Activated CD4-positive, alpha-beta T cell treated with anti-CD3 and anti-CD28 coated beads, Interleukin-2, amount 50 U/mL, for 4 hours (primary cell): ENCODE measurements around the gene CCM2.

Experiments
- DNase-seq, 2 experiments: peaks; one replicate each; pipeline ENCODE4 v3.0.0-alpha.2; 2020

The CCM2 gene

DNA sequence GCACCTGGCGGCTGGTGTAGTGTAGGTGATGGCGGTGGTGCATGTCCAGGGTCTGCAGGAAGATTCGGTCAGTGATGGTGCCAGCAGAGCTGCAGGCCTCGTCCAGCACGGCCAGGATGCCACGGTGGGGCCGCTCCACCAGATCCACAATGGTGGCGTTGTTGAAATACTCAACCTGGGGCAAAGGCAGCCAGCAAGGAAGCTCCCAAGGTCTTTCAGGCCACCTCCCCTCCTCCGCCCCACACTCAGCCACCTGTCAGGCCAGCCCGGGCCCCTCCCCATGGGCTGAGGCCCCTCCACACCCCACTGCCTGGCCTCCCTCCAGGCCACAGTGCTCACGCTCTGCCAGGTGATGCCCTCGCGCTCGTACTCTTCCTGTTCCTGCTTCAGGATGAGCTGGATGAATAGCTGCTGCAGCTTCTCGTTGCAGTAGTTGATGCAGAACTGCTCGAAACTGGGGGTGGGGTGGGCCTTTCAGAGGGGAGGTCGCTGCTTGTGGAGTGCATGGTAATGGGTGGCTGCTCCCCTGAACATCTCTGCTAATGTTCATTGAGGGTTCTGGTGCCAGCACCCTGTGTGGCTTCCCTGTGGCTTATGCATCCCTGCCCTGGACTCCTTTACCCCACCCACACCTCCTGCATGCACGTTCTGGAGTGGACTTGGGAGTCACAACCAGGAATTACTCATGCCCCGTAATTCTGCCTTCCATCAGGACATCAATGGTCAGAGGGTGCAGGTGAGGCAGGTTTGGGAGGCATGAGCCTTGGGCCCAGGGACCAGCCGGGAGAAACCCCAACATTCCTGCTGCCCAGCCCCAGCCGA is 30.1 kb upstream of the CCM2 start:
- DNase-seq, result no peak

DNA sequence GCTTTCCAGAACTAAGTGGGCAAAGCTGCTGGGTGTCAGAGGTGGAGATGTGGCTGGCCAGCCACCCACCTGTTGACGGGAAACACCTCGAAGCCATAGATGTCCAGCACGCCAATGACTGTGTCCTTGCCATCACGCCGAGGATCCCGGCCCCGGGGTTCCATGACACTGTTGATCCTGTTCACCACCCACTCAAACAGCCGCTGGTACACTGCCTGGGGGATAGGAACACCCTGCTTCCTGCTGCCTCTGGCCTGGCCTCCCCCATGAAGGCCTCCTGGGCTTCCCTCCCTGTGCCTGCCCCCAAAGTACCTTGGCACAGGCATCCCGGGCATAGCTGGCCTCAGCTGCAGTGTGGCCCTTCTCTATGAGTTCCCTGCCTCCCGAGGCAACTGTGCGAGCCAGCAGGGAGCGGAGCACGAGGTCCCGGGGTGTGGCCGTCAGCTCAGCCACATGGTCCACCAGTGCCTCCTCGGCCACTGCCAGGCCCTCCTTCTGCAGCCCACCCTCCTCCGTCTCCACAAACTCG is 29.4 kb upstream of the CCM2 start:
- DNase-seq, result no peak

DNA sequence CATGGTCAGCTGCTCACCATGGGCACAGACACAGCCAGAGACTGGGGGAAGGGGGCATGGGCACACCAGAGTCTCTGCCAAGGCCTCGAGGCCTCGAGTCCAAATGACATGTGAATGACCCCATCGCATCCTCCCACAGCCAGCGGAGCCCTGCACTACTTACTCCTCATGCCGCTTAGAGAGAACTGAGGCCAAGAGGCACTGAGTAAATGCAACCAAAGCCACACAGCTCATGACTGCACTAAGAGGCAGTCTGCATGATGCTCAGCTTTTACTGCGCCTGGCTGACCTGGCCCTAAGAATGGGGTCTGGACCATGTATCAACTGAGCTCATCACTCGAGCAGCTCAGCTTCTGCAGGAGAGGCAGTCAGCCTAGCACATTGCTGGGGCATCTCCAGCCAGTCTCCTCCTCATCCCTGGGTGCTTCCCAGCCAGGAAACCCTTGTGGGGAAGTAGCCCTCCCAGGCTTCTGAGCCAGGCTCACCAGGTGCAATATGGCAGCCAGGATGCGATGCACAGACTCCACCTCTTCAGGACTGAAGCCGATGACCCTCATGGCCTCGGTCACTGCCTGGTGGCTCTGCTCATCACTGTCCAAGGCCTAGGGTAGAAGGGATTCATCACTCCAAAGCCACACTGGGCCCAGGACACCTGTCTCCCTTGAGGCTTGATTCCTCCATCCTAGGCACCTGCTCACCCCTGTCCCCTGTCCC is 28.7 kb upstream of the CCM2 start:
- DNase-seq, result no peak

DNA sequence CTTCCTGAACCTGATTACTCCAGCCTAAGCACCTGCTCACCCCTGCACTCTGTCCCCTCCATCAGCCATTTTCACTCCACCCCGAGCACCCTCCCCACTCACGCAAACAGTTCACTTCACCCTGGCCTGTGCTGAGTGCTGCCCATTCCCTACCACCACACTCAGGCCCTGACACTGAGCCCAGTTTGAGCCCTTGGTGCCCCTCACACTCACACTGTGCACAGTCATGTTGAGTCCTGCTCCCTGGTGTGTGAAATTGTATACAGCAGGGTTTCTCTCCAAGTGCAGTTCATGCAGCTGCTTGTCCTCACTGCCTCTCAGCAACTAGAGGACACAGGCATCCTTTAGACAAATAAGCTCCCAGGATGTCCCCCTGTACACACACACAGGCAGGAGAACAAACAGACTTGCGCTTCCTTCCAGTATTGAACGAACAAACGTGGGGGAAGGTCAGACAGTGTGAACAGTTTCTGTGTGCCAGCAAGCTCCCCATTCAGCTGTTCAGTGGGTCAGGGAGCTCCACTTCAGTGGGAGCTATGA is 28.0 kb upstream of the CCM2 start:
- no peak for DNase-seq

DNA sequence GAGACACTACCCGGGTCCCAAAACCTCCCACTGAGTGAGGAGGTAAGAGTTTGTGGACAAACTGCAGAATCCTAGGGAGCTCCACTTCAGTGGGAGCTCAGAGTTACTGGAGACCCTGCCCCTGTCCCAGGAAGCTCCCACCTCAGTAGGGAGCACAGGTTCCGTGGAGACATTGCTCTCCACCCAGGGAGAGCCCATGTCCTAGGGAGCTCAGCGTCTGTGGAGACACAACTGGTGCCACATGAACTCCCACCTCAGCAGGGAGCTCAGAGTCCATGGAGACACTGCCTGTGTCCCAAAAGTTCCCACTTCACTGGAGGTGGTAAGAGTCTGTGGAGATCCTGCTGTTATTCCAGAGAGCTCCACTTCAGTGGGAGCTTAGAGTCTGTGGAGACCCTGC is 27.4 kb upstream of the CCM2 start:
- DNase-seq, result no peak

DNA sequence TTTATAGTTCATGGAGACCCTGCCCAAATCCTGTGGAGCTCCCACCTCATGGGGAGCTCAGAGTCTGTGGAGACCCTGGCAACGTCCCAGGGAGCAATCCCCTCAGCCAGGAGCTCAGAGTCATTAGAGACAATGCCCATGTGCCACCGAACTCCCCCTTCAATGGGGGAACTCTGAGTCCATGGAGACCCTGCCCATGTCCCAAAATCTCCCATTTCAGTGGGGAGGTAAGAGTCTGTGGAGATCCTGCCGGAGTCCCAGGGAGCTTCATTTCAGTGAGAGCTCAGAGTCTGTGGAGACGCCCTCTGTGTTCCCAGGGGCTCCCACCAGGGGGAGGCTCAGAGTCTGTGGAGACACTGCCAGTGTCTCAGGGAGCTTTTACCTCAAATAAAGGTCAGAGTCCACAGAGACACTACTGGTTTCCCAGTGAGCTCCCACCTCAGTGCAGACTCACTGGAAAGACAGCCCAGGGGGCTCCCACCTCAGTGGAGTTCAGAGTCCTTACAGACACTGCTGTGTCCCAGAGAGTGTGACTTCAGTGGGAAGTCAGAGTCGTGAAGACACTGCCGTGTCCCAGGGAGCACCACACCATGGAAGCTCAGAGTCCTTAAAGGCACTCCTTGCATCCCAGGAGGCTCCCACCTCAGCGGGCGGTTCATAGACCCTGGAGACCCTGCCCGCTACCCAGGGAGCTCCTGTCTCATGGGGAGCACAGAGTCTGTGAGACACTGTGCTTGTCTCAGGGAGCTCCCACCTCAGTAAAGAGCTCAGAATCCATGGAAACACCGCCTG is 26.2 kb upstream of the CCM2 start:
- DNase-seq, result peak; percentile 60

DNA sequence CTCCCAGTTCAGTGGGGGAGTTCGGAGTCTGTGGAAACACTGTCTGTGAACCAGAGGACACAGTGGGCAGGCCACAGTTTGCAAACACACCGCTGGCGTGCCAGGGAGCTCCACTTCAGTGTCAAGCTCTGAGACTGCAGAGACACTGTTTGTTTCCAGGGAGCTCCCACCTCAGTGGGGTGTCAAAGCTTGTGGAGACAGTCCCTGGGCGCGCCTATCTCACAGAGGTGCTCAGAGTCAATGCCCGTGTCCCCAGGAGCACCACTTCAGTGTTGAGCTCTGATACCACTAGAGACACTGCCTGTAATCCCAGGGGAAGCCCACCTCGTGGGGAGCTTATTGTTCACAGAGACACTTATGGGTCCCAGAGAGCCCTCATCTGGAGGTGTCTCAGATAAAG is 25.5 kb upstream of the CCM2 start:
- DNase-seq, result no peak

DNA sequence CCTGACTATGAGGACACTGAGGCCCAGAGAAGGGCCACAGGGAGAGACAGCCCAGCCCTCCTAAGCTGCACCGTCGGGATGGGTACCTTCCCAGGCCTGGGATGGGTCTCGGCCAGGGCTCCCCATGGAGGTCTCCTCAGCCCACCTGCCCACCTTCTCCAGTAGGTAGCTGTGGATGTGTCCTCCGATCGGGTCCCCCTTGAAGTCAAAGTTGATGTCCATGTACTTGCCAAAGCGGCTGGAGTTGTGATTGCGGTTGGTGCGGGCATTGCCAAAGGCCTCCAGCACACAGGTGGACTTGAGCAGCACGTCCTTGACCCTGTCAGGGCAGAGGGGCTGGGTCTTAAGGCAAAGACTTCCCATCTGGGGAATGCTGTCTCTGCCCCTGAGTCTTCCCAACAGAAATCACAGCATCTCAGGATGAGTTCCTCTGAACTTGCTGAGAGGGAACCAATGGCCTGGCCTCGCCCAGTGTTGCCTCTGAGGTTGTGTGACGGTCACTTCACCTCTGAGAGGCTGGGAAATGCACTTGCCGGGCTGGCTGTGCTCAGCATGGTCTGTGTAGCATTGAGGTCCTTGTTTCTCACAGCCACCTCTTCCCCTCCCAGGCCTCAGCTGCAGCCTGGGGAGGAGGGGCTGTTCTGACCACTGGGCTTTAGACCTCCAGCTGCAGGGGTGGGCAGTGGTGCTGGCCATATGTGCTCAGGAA is 24.5 kb upstream of the CCM2 start:
- DNase-seq, result no peak

DNA sequence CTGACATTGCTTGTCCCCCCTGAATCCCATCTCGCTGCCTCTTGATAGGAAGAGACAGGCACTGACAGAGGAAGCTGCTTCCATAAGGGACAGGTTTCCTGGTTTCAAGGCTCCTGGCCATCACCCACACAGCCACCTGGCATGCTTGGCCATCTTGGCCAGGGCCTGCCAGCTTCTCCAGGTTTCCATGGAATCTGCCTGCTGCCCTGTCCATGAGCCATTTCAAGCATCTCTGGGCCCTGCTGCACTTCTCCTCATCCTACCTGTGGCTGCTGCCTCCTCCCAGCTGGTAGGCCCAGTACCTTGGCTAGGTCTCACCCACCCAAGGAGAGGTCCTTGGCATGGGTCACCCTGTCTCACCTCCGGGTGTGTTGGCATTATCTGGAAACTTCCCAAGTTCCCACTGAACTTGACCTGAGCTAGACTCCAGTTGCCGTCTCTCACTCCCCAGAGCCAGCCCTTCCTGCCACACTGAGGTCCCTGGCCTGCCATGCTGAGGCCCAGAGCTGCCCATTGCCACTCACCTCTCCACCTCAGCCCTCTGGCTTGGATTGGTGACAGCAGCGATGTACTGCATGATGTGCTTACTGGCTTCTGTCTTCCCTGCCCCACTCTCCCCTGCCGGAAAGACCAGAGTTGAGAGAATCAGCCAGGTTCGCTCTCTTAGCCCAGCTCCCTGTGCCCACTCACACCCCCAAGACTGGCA is 23.8 kb upstream of the CCM2 start:
- DNase-seq, result no peak

DNA sequence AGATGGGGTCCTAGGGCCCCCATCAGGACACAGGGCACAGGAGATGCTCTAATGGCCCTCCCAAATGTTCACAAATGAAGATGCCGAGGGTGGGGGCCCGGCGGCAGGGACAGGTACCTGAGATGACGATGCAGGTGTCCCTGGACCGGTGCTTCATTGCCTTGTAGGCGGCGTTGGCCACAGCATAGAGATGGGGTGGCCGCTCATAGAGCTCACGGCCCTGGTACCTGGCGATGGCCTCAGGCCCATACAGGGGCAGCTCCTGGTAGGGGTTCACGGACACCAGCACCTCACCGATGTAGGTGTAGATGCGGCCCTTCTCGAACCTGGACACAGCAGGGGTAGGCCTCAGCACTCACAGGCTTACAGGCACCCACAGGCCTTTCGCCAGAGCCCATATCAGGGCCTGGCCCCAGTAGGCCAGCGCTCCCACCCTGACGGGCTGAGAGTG is 23.2 kb upstream of the CCM2 start:
- no peak for DNase-seq

DNA sequence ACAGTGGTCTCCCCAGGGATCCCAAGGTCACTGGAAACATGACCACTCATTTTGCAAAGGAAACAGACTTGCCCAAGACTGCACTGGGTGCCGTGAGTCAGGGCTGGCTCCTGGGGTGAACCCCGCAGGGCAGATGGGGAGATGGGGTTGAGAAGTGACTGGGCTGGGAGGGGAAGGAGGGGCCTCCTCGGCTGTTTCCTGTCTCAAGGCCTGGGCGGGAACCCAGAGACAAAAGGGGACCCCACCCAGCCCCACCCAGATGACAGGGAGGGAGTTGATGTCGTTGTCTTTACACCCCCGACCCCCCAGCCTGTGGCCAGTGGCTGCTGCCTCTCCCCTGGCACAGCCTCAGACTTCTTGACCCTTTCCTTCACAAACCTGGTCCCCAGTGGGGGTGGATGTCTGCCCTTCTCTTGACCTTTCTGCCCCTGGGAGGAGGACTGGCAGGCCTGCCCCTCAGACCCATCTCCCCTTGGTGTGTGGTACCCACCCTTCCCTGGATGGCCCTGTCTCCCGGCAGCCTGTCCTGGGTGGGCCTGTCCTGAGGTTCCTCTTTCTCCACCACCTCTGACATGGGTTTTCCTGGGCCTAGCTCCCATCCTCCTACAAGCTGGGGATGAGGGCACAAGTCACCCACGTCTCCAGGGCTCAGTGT is 22.6 kb upstream of the CCM2 start:
- DNase-seq, result peak; percentile 63 to 64

DNA sequence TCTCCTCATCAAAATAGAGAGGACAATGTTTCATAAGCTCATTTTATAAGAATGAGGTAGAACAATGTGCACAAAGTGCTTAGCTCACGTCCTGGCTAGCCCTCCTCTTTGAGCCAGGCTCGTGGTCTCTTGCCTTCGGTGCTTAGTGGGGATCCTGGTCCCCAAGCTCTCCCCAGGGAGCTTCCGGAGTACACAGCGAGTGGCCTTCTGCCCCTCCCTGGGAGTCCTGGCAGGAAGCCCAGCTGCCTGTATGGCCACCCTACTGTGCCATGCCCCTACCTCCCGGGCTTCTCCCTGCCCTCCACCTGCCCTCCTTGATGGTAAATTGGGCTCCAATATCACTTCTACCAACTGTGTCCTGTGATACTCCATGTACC is 22.1 kb upstream of the CCM2 start:
- DNase-seq, result no peak

DNA sequence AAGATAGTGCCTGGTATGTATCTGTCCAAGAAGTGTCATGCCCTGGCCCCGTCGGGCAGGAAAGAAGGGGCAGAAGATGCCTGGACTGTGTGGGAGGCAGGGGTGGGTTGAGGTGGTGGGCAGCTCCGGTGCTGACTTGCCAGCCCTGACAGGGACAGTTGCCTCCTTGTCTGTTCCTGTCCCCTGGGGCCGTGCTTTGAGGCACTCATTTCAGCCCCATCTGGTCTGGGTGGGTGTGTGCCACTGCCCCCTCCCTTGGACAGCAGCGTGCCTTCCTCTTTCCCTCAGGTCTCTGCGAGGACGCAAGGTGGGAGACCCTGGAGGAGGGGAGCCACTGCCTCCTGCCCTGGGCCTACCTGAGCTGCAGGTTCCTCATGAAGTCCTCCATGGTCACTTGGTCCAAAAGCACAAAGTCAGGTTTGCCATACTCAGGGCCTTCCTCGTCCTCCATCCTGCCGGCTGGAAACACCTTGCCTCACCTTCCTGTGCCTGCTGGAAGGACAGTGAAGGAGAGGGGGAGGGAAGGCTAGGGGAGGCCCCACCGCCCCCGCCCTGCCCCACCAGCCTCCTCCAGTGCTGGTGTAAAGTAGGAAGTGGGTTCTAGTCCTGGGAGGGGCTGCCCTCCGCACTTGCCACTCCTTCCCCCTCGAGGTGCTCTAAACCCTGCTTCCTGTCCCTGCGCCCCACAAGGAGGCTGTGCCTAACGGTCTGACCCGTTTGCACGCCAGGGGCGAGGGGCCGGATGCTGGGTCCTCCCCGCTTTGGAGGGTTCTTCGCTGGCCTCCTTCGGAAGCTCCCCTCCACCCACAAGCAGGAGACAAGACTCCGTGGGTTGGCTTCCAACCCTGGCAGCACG is 21.3 kb upstream of the CCM2 start, which contains the start of gene MYO1G:
MYO1G (minus strand) TSS at position 505 of the 856 bp plus-strand sequence; CDS start at position 451, 54 bp downstream.
- DNase-seq, result peak; percentile 67 to 70

DNA sequence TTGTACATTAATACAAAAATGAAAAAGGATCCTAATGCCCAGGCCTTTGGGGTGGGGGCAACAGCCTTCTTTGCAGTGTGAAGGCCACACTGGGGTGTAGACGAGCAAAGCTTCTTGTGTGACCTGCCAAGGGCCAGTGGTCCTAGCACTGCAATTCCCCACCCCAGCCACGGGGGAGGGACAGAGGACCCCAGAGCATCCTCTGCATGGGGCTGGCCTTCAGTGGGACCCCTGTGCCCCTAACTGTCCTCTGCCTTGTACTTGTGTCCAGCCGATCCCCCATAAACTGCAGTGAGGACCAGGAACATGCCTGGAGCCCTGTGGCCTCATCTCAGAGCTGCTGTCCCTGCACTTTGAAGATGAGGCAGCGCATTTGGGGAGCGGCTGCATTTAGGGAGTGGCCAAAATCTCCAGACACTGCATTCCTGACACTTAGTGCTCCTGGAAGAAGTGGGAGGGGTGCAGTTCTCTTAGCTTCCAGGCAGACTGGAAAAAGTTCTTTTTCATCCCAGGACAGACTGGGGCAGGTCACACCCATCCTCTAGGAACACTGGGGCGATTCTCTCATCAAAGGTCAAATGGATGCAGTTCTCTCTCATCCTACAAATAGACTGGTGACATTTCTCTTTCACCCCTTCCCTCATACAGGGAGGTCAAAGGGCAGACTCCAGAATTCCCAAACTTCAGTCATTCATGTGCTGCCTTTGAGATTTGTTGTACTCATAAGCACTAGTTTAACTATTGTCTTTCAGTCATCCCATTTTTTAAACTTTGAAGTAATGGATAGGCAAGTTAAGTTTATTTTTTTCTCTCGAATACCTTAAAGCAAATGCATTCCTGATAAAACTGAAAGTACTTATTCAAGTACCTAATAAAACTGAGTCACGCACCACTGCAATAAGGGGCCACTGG is 20.3 kb upstream of the CCM2 start:
- DNase-seq, result no peak

DNA sequence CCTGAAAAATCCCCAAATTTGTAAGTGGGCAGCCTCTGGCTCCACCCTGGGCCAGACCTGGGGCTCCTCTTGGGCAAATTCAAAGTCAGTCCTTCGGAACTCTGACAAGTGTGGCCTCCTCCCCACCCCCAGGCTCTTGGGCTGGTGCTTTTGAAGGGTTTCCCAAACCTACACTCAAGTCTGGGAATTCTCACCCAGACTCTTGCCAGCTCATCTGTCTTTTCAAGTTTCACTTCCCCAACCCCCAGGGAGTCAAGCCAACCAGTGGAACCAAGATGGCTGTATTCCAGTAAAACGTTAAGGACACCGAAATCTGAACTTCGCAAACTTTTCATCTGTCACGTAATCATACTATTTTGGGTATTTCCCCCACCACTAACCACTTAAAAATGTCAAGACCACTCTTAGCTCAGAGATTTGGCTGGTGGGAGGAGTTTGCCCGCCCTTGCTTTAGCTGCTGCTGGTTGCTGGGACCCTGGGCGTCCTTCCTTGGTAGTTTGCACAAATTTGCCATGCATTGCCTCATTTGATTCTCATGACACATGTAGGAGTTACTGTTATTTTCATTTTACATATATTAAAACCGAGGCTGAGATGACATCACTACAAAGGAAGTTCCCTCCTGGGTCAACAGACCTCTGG is 19.5 kb upstream of the CCM2 start:
- DNase-seq, result peak; percentile 55 to 62

DNA sequence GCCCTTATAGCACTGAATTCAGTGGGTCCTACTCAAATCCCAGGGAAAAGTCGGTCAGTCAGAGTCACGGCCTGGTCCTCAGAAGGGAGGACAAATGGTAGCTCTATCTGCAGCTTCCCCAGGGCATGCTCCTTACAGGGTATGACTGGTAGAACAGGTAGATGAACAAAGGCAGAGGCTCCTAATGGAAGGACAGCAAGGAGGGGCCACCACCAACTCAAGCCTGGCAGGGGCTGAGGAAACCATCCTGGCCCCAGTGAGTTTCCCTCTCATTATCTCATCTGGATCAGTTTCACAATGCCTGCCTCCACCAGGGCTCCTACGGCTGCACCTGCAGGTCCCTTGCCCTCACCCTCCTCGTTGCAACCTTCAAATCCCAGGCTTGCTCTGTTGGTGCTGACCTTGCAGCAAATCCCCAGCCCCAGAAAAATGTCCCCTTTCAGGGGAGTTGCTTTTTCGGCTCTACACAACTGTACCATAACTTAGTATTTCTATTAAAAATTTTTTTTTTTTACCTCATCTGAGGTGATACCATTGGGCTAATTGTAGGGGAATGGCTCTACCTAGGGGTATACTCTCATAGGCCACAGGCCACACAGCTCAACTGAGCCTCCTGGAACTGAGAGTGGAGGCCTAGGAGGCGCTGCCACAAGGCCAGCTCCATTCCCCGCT is 18.8 kb upstream of the CCM2 start:
- no peak for DNase-seq

DNA sequence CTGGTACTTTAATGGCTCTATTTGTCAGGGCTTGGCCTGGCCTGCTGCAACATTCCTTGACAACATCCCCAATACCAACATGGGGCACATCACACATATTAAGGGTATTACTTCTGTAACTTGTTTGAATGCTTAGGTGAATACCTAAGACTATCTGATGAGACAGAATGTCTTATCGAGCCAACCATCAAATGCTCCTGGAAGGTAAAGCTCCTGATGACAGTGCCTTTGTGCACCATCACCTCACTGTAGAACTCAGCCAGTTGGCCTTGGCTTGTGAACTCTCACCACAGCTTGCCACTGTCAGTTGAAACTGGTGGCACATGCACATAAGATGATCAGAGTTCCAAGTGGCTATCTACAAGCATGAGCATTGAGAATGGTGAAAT is 17.5 kb upstream of the CCM2 start:
- no peak for DNase-seq

DNA sequence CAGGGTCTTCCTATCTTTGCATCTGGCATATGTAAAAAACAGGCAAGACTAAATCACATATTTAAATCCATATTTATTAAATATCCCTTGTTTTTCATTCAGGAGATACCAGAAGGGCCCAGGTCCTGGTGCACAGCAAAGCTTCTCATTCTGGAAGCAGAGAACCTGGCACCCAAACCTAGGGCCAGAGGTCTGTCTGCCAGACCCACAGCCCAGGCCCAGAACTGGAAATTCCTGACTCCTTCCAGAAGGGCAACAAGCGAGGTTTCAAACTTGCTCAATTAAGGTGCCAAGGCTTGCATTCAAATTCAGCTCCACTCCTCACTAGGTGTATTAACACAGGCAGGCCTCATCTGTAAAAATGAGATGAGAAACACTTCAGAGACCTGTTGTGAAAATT is 17.0 kb upstream of the CCM2 start:
- DNase-seq, result no peak
